NCI-H1105 treated with DMSO at 0.1 percent for 48 hours (cell line): ENCODE data around the gene NLRP4.
"Not testable (repeated sequence)": the region's sequence is repeated elsewhere in the genome, so short reads cannot be mapped to it uniquely, and the experiment has no call there.

ENCODE experiments used
- DNase-seq: peaks from one replicate; lab custom pipeline; 2025; lab: John Stamatoyannopoulos, UW

The NLRP4 gene

GRCh38 chr19:55898911-55899310 is 62.6 kb downstream of the NLRP4 start:
- no peak for DNase-seq

GRCh38 chr19:55901369-55902079 is 65.2 kb downstream of the NLRP4 start:
- no peak for DNase-seq

GRCh38 chr19:55902080-55902751 is 65.9 kb downstream of the NLRP4 start:
- no peak for DNase-seq

GRCh38 chr19:55907286-55907685 is 70.9 kb downstream of the NLRP4 start:
- no peak for DNase-seq

GRCh38 chr19:55907746-55908145 is 71.4 kb downstream of the NLRP4 start:
- DNase-seq = no peak

- DNase-seq = no peak
Measured at GRCh38 chr19:55909801-55910200, 73.5 kb downstream of the NLRP4 start.

- DNase-seq = no peak
Measured at GRCh38 chr19:55912916-55913315, 76.6 kb downstream of the NLRP4 start.

GRCh38 chr19:55913643-55914268 is 77.4 kb downstream of the NLRP4 start:
- no peak for DNase-seq

- DNase-seq = no peak
Measured at GRCh38 chr19:55923556-55923955, 87.2 kb downstream of the NLRP4 start.

GRCh38 chr19:55927991-55928390 is 91.7 kb downstream of the NLRP4 start:
- DNase-seq = no peak

GRCh38 chr19:55929258-55929657 is 92.9 kb downstream of the NLRP4 start:
- DNase-seq = not testable (repeated sequence)

GRCh38 chr19:55930996-55931515 is 94.7 kb downstream of the NLRP4 start:
- DNase-seq = no peak
